Measurements from ENCODE around the gene CLDN19.

Gene CLDN19

GRCh38 chr1:42739753-42740700 is at the start of gene CLDN19:
Gene CLDN19 (minus strand): TSS chr1:42740236. CDS start chr1:42740063, 173 bp downstream.
- no peak for DNase-seq

DNA sequence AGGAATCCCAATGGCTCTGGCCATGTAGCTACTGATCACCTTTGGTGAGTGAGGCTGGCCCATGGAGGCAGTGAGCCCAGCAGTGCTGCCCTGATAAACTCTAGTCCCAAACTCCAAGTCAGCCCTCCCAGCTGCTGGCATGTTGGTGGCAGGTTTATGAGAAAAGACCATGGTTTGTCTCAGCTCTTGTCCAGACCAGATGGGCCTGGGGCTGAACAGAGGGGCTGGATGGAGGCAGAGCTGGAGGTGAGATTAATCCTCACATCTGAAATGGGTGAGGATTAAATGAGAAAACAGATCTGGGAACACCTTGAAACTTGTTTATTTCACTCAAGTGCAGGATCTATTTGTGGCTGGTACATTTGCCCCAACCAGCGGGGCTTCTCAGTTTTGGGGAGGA is 48.0 kb upstream of the CLDN19 start:
- no peak for DNase-seq

GRCh38 chr1:42786097-42786496 is 46.1 kb upstream of the CLDN19 start:
- DNase-seq = no peak

- DNase-seq = peak; percentile 32
These were observed 45.1 kb upstream of the CLDN19 start, which contains the start of gene TMEM269 for GRCh38 chr1:42784946-42785693. Gene TMEM269 (plus strand): TSS chr1:42784991. CDS start chr1:42789894, 4,903 bp downstream.

DNA sequence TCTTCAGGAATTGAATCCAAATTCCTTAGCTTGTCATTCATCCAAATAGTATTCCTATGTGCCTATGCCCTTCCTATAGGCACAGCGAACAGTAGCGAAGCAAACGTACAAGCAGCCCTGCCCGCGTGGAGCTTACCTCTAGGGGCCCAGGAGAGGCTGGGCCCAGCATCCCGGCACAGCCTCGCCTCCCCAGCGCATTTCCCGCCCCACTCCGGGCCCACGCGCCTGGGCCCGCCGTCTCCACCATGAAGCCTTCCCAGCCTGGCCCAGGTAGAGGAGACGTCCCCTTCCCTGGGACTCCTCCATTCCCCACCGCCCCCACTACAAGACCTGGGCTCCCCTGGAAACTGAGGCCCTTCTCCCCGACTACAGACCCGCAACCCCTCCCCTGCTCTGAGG is 44.5 kb upstream of the CLDN19 start:
- no peak for DNase-seq

GRCh38 chr1:42783092-42783491 is 43.1 kb upstream of the CLDN19 start:
- DNase-seq = no peak

DNA sequence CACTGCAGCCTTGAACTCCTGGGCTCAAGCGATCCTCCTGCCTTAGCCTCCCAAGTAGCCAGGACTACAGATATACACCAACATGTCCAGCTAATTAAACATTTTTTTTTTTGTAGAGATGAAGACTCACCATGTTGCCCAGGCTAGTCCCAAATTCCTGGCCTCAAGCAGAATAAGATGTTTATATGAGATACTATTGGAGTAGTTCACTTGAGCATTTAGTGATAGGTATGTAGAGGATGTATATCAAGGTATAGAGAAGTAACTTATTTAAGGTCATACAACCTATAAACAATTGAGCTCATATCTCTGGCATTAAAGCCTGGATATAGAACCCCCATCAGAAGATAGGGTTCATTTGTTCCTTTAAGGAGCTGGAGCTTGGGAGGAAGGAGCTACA is 40.1 kb upstream of the CLDN19 start:
- DNase-seq = no peak

DNA sequence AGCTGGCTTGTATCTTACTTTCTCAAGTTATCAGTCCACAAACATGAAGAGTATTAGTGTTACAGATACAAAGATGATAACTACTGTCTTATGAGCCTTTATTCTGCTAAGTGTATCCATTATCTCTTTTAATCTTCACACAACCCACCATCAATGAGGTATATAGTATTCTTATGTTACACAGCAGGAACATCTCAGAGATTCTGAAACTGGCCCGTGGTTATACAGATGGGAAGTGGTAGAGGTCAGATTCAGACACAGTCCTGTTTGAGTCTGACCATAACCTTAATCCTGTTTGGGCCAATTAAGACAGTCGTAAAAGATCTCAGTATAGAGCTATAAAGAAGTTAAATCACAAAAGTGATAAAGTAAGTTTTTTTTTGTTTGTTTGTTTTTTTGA is 39.7 kb upstream of the CLDN19 start:
- no peak for DNase-seq

DNA sequence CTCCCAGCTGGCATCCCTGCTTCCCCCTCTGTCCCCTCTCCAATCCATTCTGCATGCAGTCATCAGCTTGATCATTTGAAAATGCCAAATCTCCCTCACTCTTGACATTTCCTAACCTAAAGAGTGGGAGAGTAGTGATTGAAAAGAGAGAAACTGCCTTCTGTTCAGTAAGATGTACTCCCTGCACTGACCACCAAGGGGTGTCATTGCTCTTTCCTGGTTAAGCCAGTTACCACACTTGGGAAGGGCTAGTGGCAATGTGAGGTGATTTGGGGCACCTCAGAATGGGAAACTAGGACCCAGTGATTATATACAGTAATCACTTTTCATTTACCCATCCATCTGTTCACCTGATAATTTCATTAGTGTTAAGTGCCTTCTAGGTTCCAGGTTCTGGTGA is 37.8 kb upstream of the CLDN19 start:
- DNase-seq = peak; percentile 79

- no peak for DNase-seq
These were observed 36.5 kb upstream of the CLDN19 start for GRCh38 chr1:42776502-42776901.

DNA sequence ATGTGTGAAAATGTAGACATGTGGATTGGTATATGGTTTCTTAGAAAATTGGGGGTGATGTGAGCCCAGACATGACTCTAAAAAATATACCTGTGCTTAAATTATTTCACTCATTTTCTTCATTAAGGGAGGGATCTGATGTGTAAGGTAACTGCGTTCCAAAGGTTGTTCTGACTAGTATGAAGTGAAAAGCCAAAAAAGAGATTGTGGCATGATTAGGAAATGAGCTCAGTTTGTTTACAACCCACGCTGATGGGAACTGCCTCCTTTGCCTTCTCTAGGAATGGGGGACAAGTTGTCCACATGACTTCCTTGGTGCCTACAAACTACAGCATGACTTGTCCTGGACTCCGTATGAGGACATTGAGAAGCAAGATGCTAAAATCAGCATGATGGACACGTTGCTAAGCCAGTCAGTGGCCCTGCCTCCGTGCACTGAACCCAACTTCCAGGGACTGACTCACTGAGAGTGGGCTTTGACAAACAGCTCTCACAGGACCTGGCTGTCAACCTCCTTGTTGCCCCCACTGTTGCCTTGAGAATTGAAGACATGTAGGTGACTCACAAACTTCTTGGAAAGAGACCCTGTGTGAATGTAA is 35.0 kb upstream of the CLDN19 start:
- DNase-seq = no peak

DNA sequence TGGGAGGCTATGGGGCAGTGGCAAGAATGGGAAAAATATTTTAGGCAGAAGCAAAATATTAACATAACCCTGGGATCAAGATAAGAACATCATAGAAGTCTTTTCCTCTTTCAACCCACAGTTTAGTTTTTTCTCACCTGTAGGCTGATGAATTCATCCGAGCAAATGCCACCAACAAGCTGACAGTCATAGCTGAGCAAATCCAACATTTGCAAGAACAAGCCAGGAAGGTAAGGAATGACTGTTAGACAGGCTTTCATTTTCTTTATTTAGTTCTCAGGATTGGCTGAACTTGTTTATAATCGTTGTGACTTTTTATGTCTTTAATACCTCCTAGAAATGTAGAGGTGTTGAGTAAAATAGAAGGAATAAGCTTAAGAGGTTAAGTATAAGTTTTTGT is 33.4 kb upstream of the CLDN19 start:
- no peak for DNase-seq

DNA sequence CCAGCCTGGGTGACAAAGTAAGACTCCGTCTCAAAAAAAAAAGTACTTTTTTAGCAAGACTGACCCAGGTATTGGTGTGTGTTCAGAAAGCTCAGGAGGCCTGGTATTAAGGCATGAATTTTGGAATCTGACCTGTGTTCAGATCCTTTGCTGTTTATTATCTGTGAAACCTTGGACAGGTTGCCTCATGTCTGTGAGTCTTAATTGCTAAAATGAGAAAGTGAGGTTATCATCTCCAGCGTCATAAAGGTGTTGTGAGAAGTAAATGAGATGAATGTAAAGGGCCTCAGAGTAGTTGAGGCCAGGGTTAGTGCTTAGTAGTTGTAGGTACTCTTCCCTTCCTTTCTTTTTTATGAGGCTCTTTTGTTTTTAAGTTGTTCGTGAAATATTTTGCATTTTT is 29.8 kb upstream of the CLDN19 start:
- DNase-seq = no peak

GRCh38 chr1:42768172-42768571 is 28.1 kb upstream of the CLDN19 start:
- peak; percentile 44 for DNase-seq

- peak; percentile 60 for DNase-seq
These were observed 27.5 kb upstream of the CLDN19 start for GRCh38 chr1:42767510-42768000.

DNA sequence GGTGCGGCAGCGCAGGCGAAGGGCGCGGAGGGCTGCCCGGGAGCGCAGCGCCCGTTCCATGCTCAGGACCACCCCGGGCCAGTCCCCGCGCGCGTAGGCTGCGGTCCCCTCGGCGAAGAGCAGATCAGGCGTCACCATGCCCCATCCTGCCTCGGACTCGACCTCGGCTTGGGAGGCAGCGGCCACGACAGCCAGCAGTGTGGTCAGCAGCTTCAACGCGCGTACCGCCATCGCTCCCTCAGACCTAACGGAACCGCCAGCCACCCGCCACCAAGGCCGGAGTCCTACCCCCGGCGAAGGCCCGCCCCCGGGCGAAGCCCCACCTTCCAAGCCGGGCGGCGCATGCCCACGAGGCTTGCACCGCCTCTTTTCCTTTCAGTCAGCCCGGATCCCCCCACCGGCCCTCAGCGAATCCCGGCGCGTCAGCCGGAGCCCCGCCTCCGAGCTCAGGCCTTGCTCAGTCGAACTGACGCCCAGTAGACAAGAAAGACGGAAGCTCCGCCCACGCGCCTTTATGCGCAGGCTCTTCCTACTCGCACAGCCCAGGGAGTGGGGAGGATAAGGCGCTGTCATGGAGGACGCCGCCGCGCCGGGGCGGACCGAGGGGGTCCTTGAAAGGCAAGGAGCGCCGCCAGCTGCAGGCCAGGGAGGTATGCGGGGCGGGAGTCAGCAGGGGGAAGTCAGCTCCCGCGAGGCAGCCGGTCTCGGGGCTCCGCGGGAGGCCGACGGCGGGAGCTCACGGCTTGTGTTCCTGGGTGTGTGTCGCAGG is 26.9 kb upstream of the CLDN19 start, which contains the start of the genes C1orf50 and P3H1:
TSS of gene C1orf50 (plus strand) at position 509 of the 769 bp plus-strand sequence. CDS start at position 572, 63 bp downstream.
TSS of gene P3H1 (minus strand) at position 288 of the 769 bp plus-strand sequence. CDS start at position 231, 57 bp downstream.
- peak; percentile 100 for DNase-seq

GRCh38 chr1:42765832-42766740 is 26.1 kb upstream of the CLDN19 start:
- peak; percentile 72 for DNase-seq

GRCh38 chr1:42765269-42765668 is 25.2 kb upstream of the CLDN19 start:
- no peak for DNase-seq

- no peak for DNase-seq
These were observed 22.2 kb upstream of the CLDN19 start for GRCh38 chr1:42762269-42762668.

DNA sequence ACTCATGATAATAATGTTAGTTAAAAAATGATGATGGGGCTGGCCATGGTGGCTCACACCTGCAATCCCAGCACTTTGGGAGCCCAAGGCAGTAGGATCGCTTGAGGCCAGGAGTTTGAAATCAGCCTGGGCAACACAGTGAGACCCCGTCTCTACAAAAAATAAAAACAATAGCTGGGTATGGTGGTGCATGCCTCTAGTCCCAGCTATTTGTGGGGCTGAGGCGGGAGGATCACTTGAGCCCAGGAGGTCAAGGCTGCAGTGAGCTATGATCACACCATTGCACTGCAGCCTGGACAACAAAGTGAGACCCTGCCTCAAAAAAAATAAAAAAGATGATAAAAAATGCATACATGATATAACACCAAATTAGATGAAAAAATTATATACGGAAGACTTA is 21.5 kb upstream of the CLDN19 start:
- DNase-seq = no peak

DNA sequence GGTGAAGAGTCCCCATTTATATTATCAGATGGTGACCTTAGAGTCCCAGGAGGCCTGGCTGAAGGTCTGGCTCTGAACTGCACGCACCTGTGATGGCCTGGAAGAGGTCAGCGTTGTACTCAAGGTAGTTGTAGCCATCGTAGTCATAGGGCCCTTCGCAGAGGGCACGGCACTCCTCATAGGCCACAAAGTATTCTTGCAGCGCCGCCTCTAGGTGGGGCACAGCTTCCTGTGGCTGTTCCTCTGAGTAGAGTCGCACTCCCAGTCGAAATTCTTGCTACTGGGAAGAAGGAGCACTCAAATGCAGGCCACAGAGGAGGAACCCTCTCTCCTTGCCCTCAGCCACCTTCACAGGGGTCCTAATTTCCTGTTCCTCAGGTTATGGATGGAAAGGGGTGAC is 19.1 kb upstream of the CLDN19 start:
- peak; percentile 34 for DNase-seq

Measured in hematopoietic multipotent progenitor cell treated with erythropoietin and hydrocortisone succinate and interleukin-3 and kit ligand, for 6 days (in vitro differentiated cells).